Peyer's patch (tissue), 4 donors: Measurements from ENCODE around the gene NFYC.

ENCODE experiments used
- POLR2A ChIP-seq, 2 donors: fragments of 450-650 bp; IDR thresholded peaks; one replicate each; pipeline ENCODE4 v1.5.1; 2017; ENCODE audit warnings: antibody characterized with exemption in 2 of 2, mild to moderate bottlenecking in 2 of 2, moderate library complexity in 2 of 2
- TF ChIP-seq, protein P1 (sequence below), 6 experiments: fragments of 450-650 bp in 4 of 6; fragments of 200-600 bp in 2 of 6; sonication (generic) in 1 of 6; IDR thresholded peaks; one replicate each; pipeline ENCODE4 v1.5.1; 2017 to 2019; ENCODE audit warnings: antibody characterized with exemption in 6 of 6, mild to moderate bottlenecking in 3 of 6, moderate library complexity in 1 of 6

DNA sequence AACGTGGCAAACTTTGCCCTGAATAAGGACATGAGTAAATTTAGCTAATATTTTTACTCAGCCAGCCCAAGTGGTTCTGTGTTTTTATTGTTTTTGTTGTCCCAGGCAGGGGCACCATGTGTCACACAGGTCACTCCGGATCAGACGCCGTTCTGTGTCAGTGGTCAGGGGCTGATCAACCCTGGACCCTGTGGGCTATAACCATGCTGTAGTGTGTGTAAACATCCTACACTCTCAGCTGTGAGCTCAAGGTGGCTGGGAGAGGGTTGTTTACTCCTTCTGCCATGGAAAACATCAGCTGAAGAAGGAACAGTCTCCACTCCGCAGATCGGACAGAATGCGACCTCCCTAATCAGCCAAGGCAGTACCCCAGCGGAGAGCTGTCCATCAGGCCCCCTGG lies 65.6 kb downstream of the NFYC start:
- TF ChIP-seq, protein P1, sequence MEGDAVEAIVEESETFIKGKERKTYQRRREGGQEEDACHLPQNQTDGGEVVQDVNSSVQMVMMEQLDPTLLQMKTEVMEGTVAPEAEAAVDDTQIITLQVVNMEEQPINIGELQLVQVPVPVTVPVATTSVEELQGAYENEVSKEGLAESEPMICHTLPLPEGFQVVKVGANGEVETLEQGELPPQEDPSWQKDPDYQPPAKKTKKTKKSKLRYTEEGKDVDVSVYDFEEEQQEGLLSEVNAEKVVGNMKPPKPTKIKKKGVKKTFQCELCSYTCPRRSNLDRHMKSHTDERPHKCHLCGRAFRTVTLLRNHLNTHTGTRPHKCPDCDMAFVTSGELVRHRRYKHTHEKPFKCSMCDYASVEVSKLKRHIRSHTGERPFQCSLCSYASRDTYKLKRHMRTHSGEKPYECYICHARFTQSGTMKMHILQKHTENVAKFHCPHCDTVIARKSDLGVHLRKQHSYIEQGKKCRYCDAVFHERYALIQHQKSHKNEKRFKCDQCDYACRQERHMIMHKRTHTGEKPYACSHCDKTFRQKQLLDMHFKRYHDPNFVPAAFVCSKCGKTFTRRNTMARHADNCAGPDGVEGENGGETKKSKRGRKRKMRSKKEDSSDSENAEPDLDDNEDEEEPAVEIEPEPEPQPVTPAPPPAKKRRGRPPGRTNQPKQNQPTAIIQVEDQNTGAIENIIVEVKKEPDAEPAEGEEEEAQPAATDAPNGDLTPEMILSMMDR (IDR thresholded peaks at IDR 0.05), result no peak
- TF ChIP-seq POLR2A (IDR thresholded peaks at IDR 0.05), result no peak
